GM18519 (cell line): ENCODE measurements around the gene ATP1B1.
A peak's percentile ranks its signal among the peaks of the same experiment; 100 is the strongest.
"Not testable (repeated sequence)": the region's sequence is repeated elsewhere in the genome, so short reads cannot be mapped to it uniquely, and the experiment has no call there.

Experiments
- ATAC-seq: cut with Tn5 transposase; IDR thresholded peaks from one replicate; pipeline ENCODE4 v1.9.1; 2021; ENCODE audit warnings: mild to moderate bottlenecking, moderate library complexity; ENCODE audit not compliant: unreplicated experiment, low FRiP score

ATP1B1 gene

GRCh38 chr1:169113613-169114119, 7.2 kb downstream of the ATP1B1 start:
- ATAC-seq: no peak

GRCh38 chr1:169115891-169116585, 9.5 kb downstream of the ATP1B1 start:
- no peak for ATAC-seq

GRCh38 chr1:169117014-169117413, 10.5 kb downstream of the ATP1B1 start:
- ATAC-seq: no peak

GRCh38 chr1:169117599-169117998, 11.1 kb downstream of the ATP1B1 start:
- no peak for ATAC-seq

GRCh38 chr1:169118227-169118626, 11.7 kb downstream of the ATP1B1 start:
- no peak for ATAC-seq

- no peak for ATAC-seq
Observed at GRCh38 chr1:169119405-169119804, 12.9 kb downstream of the ATP1B1 start.

GRCh38 chr1:169120066-169120465, 13.6 kb downstream of the ATP1B1 start:
- ATAC-seq: no peak

GRCh38 chr1:169121146-169121923, 14.8 kb downstream of the ATP1B1 start:
- no peak for ATAC-seq

GRCh38 chr1:169122976-169123375, 16.5 kb downstream of the ATP1B1 start:
- ATAC-seq: peak; percentile 68

- ATAC-seq: no peak
Observed at GRCh38 chr1:169124459-169124858, 18.0 kb downstream of the ATP1B1 start.

GRCh38 chr1:169125597-169125996, 19.1 kb downstream of the ATP1B1 start:
- ATAC-seq: not testable (repeated sequence)

GRCh38 chr1:169126335-169126734, 19.8 kb downstream of the ATP1B1 start:
- ATAC-seq: no peak

- ATAC-seq: no peak
Observed at GRCh38 chr1:169127305-169127704, 20.8 kb downstream of the ATP1B1 start.

- no peak for ATAC-seq
Observed at GRCh38 chr1:169128562-169128961, 22.1 kb downstream of the ATP1B1 start.

GRCh38 chr1:169129109-169129784, 22.8 kb downstream of the ATP1B1 start:
- no peak for ATAC-seq

GRCh38 chr1:169130683-169131082, 24.2 kb downstream of the ATP1B1 start:
- no peak for ATAC-seq

GRCh38 chr1:169132512-169133227, 26.2 kb downstream of the ATP1B1 start:
- no peak for ATAC-seq

GRCh38 chr1:169133228-169133576, 26.7 kb downstream of the ATP1B1 start:
- no peak for ATAC-seq

- no peak for ATAC-seq
Observed at GRCh38 chr1:169133801-169134502, 27.5 kb downstream of the ATP1B1 start.

GRCh38 chr1:169137357-169137756, 30.9 kb downstream of the ATP1B1 start:
- ATAC-seq: no peak
